ENCODE measurements around the gene KLK1.

Gene KLK1

GRCh38 chr19:50823389-50824042, at the start of gene KLK1:
KLK1 (minus strand) TSS chr19:50823787; CDS start chr19:50823748, 39 bp downstream.
- no peak within 1 kb of the TSS for H3K27ac ChIP-seq
- no peak for TF ChIP-seq CTCF (conservative IDR thresholded peaks at IDR 0.05)

- no peak for TF ChIP-seq CTCF (conservative IDR thresholded peaks at IDR 0.05)
- H3K27ac ChIP-seq, result peak within 1 kb of the TSS; percentile 100
Measured at GRCh38 chr19:50873056-50873455, 49.5 kb upstream of the KLK1 start, which contains the start of gene KLK2. KLK2 (plus strand) TSS chr19:50873439; CDS start chr19:50873474, 35 bp downstream.

GRCh38 chr19:50870417-50871089, 47.0 kb upstream of the KLK1 start:
- H3K27ac ChIP-seq, result peak overlapping the region; percentile 100
- no peak for TF ChIP-seq CTCF (conservative IDR thresholded peaks at IDR 0.05)

- TF ChIP-seq CTCF (conservative IDR thresholded peaks at IDR 0.05), result no peak
- peak overlapping the region; percentile 100 for H3K27ac ChIP-seq
Measured at GRCh38 chr19:50869479-50869878, 45.9 kb upstream of the KLK1 start.

GRCh38 chr19:50861496-50862286, 38.1 kb upstream of the KLK1 start:
- TF ChIP-seq CTCF (conservative IDR thresholded peaks at IDR 0.05), result no peak
- H3K27ac ChIP-seq, result peak overlapping the region; percentile 100

- H3K27ac ChIP-seq, result peak overlapping the region; percentile 100
- TF ChIP-seq CTCF (conservative IDR thresholded peaks at IDR 0.05), result no peak
Measured at GRCh38 chr19:50861010-50861409, 37.4 kb upstream of the KLK1 start.

GRCh38 chr19:50859849-50860248, 36.3 kb upstream of the KLK1 start:
- no peak for TF ChIP-seq CTCF (conservative IDR thresholded peaks at IDR 0.05)
- peak overlapping the region; percentile 100; the same call in 1 of the 2 replicates for H3K27ac ChIP-seq
